ENCODE measurements around the gene METAP1D.

METAP1D gene

DNA sequence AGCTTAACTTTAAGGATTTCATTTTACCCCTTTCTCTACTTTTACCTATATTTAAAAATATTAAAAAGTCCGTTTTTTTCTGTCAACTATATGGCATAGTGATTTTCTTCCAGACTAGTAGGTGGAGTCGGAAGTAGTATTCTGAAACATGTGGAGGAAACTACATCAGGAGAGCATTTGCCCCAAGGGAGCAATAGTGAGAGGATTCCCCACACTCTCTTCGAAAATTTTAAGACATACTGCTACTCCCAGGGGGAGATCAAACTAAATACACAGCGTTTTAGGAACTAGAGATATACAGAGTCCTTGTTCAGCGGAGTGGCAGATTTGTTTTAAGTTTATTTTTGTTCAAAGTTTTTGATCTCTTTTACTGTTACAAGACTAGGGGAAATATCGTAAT lies 40.6 kb downstream of the METAP1D start:
- H3K27ac ChIP-seq, result no peak overlapping the region
- H3K4me2 ChIP-seq (ENCODE audit: low read length), result no peak overlapping the region
- H3K4me1 ChIP-seq, result no peaks in the 10 kb centered on the region
- H3K4me3 ChIP-seq (ENCODE audit: low read depth, low read length), result no peak overlapping the region
- no peak overlapping the region for H3K9ac ChIP-seq
- no peaks in the 10 kb centered on the region for H3K9me3 ChIP-seq (ENCODE audit: control insufficient read depth, low read length)
- TF ChIP-seq, protein P1, sequence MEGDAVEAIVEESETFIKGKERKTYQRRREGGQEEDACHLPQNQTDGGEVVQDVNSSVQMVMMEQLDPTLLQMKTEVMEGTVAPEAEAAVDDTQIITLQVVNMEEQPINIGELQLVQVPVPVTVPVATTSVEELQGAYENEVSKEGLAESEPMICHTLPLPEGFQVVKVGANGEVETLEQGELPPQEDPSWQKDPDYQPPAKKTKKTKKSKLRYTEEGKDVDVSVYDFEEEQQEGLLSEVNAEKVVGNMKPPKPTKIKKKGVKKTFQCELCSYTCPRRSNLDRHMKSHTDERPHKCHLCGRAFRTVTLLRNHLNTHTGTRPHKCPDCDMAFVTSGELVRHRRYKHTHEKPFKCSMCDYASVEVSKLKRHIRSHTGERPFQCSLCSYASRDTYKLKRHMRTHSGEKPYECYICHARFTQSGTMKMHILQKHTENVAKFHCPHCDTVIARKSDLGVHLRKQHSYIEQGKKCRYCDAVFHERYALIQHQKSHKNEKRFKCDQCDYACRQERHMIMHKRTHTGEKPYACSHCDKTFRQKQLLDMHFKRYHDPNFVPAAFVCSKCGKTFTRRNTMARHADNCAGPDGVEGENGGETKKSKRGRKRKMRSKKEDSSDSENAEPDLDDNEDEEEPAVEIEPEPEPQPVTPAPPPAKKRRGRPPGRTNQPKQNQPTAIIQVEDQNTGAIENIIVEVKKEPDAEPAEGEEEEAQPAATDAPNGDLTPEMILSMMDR (IDR thresholded peaks at IDR 0.05), result no peak
- no peaks in the 10 kb centered on the region for H3K36me3 ChIP-seq (ENCODE audit: control insufficient read depth, insufficient read depth, low read length)
- no peaks in the 10 kb centered on the region for H3K79me2 ChIP-seq
- no peak overlapping the region for H2AFZ ChIP-seq
- no peaks in the 10 kb centered on the region for H3K27me3 ChIP-seq (ENCODE audit: control insufficient read depth, insufficient read depth, low read length)

DNA sequence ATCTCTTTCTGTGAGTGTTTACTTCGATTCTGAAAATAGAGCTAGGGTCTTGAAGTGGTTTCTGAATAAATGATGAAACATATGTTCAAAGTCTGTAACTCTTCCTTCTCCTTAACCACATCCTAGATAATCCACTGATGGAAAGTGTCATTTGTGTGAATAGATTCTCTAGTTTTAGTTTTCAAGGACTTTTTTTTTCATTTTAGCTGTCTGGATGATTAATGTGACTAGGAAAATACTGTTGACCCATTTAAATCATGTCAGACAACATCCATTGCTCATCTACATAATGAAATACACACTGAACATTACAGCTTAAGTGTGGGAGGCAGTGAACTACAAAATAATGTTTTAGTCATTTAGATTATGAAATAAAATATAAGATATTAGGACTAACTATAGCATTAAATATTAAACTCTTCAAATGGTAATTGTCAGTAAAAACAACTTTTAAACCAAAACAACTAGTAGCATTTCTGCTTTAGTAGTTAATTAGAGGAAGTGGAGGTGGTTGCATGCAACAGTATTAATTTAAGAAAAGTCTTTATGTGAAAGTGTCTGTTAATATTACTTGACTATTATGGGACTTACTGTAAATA lies 46.4 kb downstream of the METAP1D start:
- TF ChIP-seq, protein P1 (IDR thresholded peaks at IDR 0.05), result no peak
- H3K4me1 ChIP-seq, result no peaks in the 10 kb centered on the region

GRCh38 chr2:172046866-172047565 lies 47.3 kb downstream of the METAP1D start:
- no peak overlapping the region for H2AFZ ChIP-seq

More for the DNA sequence above, 46.4 kb downstream of the METAP1D start:
- Histone ChIP-seq H3K4me2 (ENCODE audit: low read length) (no peak overlapping the region), H3K9ac (no peak overlapping the region), H3K9me3 (ENCODE audit: control insufficient read depth, low read length) (no peaks in the 10 kb centered on the region), H3K4me3 (ENCODE audit: low read depth, low read length) (no peak overlapping the region), H3K79me2 (no peaks in the 10 kb centered on the region), H2AFZ (no peak overlapping the region), H3K27me3 (ENCODE audit: control insufficient read depth, insufficient read depth, low read length) (no peaks in the 10 kb centered on the region), H3K27ac (no peak overlapping the region), H3K36me3 (ENCODE audit: control insufficient read depth, insufficient read depth, low read length) (no peaks in the 10 kb centered on the region)

GRCh38 chr2:172047566-172048507 lies 48.1 kb downstream of the METAP1D start:
- Histone ChIP-seq H3K4me1 (no peaks in the 10 kb centered on the region), H3K4me2 (ENCODE audit: low read length) (no peak overlapping the region), H3K79me2 (no peaks in the 10 kb centered on the region), H3K27me3 (ENCODE audit: control insufficient read depth, insufficient read depth, low read length) (no peaks in the 10 kb centered on the region), H3K36me3 (ENCODE audit: control insufficient read depth, insufficient read depth, low read length) (no peaks in the 10 kb centered on the region), H3K4me3 (ENCODE audit: low read depth, low read length) (no peak overlapping the region), H2AFZ (no peak overlapping the region), H3K27ac (no peak overlapping the region), H3K9ac (no peak overlapping the region), H3K9me3 (ENCODE audit: control insufficient read depth, low read length) (no peaks in the 10 kb centered on the region)
- TF ChIP-seq, protein P1 (IDR thresholded peaks at IDR 0.05), result no peak

More at GRCh38 chr2:172046866-172047565, 47.3 kb downstream of the METAP1D start:
- Histone ChIP-seq H3K4me1 (no peaks in the 10 kb centered on the region), H3K27ac (no peak overlapping the region), H3K4me2 (ENCODE audit: low read length) (no peak overlapping the region), H3K79me2 (no peaks in the 10 kb centered on the region), H3K27me3 (ENCODE audit: control insufficient read depth, insufficient read depth, low read length) (no peaks in the 10 kb centered on the region), H3K9ac (no peak overlapping the region), H3K4me3 (ENCODE audit: low read depth, low read length) (no peak overlapping the region), H3K36me3 (ENCODE audit: control insufficient read depth, insufficient read depth, low read length) (no peaks in the 10 kb centered on the region), H3K9me3 (ENCODE audit: control insufficient read depth, low read length) (no peaks in the 10 kb centered on the region)
- TF ChIP-seq, protein P1 (IDR thresholded peaks at IDR 0.05), result no peak

Data from parathyroid adenoma (tissue), 2 donors.